ENCODE data around the gene TLR10.
"Not testable (repeated sequence)": the region's sequence is repeated elsewhere in the genome, so short reads cannot be mapped to it uniquely, and the experiment has no call there.

TLR10 gene

DNA sequence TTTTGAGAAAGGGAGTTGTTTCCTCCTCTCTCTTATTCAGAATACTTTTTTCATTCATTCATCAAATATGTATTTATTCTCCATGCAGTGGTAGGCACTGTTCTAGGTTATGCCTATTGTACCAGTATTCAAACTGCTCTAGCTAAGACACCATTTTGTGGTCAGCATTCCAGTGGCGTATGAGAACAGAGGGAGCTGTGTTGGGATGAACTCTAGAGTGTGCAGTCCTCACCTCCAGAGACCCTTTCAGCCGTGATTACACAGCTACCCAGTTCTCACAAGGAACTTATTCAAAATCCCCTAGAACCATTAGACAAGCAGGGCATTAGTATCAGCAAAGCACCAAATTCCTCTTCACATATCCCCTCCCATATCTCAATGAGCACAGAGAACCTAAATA, 17.6 kb upstream of the TLR10 start:
- DNase-seq = no peak

DNA sequence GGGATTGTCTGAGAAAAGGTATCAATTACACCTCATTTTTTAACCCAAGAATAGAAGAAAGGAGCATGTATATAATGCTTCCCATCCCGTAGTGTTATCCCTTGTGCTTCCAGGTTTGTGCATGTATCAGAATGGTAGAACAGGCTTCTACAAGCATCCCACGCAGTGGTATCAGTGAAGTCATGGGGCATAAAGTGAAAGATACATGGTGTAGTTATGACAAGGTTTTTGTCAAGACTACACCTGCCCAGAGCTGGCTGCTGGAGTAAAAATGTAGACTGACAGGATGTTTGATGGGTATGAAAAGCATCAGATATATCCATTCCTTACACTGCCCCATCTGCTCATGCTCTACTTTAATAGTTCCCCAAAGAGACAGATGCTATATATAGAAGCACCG, 12.3 kb upstream of the TLR10 start:
- no peak for DNase-seq

DNA sequence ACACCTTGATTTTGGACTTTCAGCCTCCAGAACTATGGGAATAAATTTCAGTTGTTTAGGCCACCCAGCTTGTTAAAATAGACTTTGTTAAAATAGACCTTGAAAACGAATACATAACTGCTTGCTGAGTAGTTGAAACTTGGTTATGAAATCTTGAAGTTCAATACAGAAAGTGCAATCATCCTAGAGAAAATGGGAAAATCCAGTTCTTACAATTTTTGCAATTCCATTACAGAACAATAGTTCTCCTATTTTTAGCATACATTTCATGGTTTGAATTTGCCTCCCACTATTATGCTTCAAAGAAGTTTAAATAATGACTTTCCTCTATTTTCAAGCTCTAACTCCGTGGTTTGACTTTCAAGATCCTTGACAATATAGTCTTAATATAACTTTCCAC, 11.3 kb upstream of the TLR10 start:
- DNase-seq = no peak

DNA sequence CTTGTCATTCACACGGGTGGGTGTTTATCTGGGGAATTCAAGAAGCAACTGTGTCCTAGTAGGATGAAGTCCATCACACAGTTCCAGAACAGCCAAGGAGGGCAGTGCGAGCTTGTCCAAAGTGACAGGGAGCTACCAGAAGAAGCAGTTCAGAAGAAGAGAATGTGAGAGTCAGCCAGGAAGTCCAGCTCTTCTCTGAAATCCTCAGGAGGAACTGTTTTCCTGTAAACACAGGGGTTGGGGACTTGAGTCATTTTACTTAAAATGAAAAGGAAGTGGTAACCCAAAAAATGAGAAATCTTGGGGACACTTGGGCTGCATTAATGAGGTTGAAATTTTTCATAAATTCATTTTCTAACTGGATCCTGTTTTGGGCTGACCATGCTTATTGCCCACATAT, 8.2 kb upstream of the TLR10 start:
- no peak for DNase-seq

DNA sequence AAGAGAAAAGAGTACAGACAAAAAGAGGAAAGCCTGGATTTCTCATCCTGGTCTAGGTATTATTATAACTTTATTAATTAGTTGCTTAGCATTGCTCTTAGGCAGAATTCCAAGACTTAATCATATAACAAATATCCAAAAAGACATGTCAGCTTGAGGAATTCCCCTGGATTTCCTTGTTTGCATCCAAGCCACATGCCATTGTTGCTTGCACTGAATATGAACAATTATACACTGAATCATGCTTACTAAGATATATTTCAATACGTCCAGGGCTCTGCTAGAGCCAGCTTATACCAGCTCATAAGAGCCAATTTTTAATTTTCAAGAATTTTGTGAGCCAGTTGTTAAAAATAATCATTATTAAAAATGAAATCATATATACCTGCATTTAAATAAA, 5.5 kb upstream of the TLR10 start:
- no peak for DNase-seq

DNA sequence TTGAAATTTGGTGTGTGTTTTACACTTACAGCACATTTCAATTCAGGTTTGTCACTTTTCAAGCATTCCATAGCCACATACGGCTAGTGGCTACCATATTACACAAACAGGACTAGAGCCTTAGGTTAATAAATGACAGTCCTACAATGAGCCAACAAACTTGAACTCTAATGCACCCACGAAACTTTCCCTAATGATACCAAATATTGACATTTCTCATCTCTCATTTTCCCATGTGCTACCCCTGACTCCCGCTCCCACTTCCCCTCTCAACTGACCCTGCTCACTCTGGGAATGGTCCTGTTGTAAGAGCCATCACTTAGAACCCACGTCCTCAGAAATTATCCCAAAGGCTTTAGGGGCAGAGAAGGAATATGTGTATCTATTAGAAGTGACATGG, 4.9 kb upstream of the TLR10 start:
- DNase-seq = no peak

DNA sequence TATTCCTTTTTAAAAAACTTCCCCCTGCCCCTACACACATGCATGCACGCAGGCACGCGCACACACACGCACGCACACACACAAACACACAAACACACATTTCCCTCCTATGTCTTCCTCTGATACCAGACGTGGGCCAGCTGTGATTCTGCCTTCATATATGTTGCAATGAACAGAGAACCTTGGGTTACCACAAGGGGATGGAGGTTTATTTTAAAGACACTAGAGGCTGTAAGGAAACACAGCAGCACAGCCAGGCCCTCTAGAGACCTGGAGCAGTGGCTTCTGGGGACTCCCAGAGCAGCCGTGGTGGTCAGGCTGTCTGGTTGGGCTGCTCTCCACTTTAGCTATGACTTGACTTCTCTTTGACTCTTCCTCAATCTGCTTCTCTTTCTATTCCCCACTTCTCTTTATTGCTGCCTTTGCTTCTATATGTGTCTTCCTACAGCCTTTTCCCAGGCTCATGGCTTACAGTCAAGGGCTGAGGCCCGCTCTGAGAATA, 3.2 kb upstream of the TLR10 start:
- no peak for DNase-seq

DNA sequence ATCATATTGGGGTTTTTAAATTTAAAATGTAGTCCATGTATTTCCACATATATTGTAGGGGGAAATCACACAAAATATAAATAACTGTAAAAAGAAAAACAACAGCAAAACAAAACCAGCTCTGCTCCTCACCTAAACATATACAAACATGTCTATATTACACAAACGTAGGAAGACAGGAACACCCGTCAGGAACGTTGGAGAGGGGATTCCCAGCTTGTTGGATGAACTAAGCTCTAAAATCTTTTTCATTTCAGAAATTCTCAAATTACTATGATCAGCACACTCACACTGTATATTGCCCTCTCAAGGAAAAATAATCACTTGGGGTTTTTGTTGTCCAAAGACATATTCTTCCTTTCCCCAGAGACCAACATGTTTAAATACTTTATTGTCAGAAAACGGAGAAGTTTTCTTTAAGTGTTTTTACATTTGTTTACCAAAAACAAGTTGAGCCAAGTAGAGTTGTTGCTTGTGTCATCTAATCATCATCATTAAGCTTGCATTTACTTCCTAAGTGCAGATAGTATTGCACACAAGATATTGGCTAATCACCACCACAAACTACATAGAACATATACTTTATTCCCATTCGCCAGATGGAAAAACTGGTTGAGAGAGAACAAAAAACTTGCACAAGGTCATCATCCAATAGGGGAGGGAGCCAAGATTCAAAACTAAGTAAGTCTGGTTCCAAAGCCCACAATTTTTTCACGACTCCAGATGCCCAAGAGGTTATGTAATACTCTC, 2.4 kb upstream of the TLR10 start:
- DNase-seq = no peak

DNA sequence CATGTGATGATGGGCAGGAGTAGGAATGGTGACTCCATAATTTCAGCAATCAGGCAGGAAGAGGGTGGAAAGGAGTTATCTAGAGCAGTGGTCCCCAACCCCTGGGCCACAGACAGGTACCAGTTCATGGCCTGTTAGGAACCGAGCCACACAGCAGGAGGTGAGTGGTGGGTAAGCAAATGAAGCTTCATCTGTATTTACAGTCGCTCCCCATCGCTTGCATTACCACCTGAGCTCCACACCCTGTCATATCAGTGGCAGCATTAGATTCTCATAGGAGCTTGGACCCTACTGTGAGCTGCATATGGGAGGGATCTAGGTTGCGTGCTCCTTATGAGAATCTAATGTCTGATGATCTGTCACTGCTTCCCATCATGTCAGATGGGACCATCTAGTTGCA, 1.4 kb upstream of the TLR10 start:
- DNase-seq = no peak

DNA sequence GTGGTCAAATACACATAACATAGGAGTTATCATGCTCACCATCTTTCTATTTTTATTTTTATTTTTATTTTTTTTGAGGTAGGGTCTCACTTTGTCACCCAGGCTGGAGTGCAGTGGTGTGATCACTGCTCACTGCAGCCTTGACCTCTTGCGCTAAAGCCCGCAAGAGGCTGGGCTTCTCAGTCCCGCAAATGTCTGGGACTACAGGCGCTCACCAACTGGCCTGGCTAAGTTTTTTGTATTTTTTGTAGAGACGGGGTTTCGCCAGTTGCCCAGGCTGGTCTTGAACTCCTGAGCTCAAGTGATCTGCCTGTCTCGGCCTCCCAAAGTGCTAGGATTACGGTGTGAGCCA, 295 bp upstream of the TLR10 start:
- DNase-seq = no peak

DNA sequence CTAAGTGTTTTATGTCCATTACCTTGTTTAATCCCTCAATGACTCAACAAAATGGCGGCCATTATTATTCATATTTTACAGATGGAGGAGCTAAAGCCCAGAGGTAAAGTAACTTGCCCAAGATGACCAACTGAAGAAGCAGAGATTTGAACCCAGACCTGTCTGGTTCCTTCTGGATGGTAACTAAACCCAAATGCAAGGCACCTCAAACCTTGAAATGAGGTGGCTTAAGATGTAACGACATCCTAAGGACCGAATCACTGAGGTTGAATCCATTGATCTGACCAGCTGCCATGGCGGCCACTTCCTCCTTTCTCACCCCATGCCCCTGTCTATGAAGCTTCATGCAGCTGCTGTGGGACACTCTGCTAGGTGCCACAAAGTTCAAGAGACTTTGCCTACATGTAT, 932 bp downstream of the TLR10 start:
- DNase-seq = no peak

DNA sequence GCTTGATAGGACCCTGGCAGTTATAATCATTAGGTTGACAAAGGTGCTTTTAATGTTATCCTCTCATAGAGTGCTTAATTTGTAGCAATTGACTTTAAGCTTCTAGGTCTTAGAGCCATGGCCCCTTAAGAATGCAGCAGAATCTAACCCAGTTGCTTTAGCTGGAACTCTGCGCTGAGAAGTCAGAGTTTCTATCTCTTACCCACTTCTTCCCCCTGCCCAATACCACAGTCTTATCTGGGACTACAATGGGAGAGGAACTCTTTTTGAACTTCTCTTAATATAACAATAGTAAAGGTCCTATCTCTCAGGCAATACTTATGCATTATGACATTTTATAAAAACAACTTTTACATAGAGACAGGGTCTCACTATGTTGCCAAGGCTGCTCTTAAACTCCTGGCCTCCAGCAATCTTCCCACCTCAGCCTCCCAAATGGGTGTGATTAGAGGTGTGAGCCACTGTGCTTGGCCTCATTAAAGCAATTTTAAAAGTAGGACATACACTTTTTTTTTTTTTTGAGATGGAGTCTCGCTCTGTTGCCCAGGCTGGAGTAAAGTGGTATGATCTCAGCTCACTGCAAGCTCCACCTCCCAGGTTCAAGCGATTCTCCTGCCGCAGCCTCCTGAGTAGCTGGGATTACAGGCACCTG, 1.8 kb downstream of the TLR10 start:
- DNase-seq = no peak

DNA sequence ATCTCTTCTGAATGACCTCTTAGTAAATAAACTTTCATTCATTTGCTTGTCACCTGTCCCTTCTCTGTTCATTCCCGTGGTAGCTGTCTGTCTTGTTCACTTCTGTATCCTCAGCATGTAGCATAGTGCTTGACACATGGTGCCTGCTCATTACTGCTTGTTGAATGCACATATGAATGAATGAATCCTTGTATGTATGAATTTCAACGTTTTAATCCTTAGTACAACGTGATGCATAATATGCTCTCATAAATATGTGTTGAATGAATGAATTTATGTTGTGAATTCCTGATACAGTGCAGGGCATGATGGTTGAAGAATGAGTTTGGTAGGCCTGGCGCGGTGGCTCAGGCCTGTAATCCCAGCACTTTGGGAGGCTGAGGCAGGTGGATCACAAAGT, 3.0 kb downstream of the TLR10 start:
- no peak for DNase-seq

DNA sequence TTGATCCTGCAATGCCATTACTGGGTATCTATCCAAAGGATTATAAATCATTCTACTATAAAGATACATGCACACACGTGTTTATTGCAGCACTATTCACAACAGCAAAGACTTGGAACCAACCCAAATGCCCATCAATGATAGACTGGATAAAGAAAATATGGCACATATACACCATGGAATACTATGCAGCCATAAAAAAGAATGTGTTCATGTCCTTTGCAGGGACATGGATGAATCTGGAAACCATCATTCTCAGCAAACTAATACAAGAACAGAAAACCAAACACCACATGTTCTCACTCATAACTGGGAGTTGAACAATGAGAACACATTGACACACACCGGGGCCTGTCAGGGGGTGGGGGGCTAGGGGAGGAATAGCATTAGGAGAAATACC, 4.9 kb downstream of the TLR10 start:
- not testable (repeated sequence) for DNase-seq

DNA sequence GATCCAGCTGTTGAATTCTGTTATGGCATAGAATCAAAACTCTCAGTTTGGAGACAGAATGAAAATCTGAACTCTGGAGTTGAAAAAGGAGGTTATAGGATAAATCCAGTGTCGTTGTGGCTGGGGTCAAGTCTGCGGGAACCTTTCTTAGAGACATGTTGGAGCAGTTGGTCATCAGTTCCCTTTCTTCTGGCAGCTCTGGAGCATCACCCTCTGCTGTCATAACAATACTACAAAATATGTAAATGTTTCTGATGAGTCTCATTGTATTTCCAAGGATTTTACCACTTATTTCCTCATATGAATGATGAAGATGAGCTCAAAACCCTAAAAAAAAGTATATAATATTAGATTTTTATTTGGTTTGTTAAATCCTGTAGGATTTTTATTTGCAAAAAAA, 7.5 kb downstream of the TLR10 start:
- DNase-seq = no peak

DNA sequence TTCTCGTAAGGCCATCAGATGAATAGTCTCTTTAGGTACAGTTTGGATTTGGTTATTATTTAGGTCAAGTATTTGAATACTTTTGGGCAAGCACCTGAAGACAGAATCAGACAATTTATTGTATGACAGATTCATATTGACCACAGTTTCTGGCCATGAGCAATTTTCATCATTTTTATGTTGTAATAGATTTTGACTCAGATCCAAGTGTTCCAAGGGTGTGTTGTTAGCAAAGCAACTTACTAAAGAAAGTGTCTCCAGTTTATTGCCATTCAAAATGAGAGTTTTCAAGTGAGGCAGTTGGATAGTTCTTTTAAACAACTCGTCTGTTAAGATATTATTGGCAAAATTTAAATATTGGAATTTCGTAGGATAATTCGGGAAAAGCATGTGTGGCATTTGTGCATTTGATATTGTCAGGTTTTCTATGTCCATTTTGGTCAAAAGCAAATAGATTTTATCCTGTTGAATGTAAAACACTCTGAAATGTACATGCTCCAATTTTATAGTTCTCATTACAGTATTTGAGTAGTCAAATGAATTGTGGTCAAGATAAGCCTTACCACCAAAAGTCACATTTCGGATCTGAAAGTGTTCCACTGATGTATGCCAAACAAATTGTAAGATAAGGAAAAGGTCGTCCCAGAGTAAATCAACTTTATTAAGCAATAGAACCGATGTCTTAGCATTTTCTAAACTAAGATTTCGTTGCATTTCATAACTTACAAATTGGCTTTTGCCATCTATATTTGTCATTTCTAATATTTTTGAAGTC, 8.4 kb downstream of the TLR10 start:
- no peak for DNase-seq

DNA sequence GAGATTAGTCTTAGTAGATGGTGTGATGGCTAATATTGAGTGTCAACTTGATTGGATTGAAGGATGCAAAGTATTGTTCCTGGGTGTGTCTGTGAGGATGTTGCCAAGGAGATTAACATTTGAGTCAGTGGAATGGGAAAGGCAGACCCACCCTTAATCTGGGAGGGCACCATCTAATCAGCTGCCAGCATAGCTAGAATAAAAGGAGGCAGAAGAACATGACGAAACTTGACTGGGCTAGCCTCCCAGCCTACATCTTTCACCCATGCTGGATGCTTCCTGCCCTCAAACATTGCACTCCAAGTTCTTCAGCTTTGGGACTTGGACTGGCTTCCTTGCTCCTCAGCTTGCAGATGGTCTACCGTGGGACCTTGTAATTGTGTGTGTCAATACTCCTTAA, 12.5 kb downstream of the TLR10 start:
- DNase-seq = not testable (repeated sequence)

DNA sequence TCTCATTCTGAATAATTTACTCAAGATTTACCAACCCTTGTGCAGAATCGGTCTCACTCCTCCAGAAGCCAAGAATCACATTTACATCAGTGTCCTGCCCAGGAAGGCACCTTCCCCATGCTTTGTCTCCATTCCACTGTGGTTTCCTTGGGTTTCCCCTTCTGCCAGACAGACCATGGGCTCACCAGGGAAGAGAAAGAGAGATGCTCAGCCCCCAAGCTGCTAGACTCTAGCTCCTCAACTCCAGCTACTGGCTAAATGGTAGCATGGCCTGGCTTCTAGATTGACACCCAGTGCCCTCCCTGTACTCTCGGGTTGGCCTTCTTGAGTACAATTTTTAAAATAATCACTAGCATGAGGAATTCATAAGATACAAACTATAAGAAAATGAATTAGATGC, 12.9 kb downstream of the TLR10 start:
- no peak for DNase-seq

DNA sequence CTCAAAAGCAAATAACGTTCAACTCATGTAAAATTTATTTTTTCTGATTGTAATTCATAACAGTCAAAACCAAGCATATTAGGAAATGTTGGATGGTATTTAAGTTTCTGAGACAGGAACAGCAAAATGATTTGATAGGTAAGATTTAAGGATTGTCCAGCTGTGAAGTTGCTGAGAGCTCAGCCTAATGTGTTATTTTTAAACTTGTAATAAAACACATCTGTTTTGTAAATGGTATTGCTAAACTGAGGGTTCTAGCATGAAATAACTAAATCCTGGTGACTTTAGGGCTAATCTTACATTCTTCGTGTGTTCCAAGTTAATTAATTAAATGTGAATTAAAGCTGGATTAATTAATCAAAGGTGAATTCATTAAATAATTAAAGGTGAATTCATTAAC, 13.3 kb downstream of the TLR10 start:
- DNase-seq = no peak

DNA sequence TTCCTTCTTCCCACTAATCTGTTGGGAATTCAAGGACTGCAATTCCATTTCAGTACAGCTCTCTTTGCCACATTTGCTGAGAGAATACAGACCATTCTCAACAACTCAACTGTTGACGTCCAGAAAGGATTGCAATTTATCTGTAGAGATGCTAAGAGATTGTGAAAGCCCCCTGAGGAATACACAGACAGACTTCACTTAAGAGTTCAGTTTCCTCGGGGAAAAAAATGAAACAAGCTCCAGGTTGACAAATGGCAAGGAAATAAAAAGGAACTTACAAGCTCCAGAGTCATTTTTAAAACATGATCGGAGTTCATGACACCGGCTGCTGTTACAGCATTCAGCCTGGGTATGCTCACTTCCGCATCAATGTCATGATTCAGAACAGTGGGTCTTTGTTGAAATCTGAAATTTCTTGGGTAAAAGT, 13.8 kb downstream of the TLR10 start:
- peak; percentile 45 for DNase-seq

DNA sequence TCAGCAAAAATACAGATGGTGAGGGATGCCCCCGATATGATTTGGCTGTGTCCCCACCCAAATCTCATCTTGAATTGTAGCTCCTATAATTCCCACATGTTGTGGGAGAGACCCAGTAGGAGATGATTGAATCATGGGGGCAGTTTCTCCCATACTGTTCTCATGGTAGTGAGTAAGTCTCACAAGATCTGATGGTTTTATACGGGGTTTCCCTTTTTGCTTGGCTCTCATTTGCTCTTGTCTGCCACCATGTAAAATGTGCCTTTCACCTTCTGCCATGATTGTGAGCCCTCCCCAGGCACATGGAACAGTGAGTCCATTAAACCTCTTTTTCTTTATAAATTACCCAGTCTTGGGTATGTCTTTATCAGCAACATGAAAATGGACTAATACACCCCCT, 15.8 kb downstream of the TLR10 start:
- DNase-seq = not testable (repeated sequence)

DNA sequence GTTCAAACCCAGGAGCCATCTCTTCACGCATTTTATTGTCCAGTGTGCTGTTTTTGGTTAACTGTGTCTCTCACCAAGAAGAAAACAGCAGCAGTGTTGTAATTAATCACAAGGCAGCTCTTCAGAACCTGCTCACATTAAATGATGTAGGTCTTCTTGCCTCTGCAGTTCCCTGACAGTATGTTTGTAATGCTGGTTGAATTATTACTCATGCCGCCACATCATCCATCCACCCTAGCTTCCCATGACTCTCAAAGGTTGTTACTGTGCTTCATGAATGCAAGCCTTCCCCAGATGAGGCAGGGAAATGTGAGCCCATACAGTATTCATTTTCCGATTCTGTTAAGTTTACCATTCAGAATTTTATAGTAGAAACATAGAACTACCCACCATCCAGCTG, 17.4 kb downstream of the TLR10 start:
- DNase-seq = no peak

DNA sequence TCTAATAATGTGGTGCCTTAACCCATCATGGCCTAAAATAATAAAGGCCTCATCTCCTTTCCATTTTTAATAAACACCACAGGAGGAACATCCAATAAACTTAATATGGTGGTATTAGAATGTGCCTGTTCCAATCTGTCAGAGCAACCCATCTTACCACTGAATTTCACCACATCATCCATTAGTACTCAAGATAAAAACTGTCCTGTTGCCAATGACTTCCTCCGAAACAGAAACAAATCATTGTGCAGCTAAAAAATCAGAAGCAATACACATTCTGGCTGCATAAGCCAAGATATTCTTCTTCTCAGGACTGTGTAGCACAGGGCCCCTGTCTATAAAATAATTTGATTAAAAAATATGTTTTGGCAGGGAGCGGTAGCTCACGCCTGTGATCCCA, 18.5 kb downstream of the TLR10 start:
- DNase-seq = no peak

DNA sequence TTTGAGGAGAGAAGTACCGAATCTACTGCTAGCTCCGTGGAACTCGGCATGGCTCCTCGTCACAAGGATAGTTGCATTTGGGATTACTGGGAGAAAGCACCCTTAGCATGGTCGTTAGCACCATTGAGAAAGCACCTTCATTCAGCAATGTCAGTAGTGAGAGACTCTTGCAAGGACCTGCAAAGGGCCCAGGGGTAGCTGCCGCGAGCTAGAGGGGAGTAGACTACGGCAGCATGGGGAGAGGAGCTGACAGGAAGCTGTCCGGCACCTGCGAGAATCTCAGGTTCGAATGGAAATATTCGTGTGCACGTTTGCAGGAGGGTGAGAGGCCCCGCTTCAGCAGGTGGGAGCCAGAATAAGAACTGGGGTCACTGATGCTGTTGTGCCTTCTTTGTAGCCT, 20.2 kb downstream of the TLR10 start:
- no peak for DNase-seq

Measured in eye (tissue), 1 donor.